Hepatocyte (in vitro differentiated cells): ENCODE results near the gene MAST3.

Source experiments
- CTCF ChIP-seq: fragments of 200-600 bp; sonication (generic); IDR thresholded peaks from 2 replicates; pipeline ENCODE4 v1.5.1; 2016; ENCODE audit warnings: antibody characterized with exemption, mild to moderate bottlenecking; ENCODE audit not compliant: poor library complexity
- EZH2 ChIP-seq: fragments of 200-600 bp; sonication (generic); IDR thresholded peaks from 2 replicates; pipeline ENCODE4 v1.6.1; 2016; ENCODE audit warnings: antibody characterized with exemption, mild to moderate bottlenecking, borderline replicate concordance
- EZH2phosphoT487 ChIP-seq: fragments of 200-600 bp; sonication (generic); IDR thresholded peaks from one replicate; pipeline ENCODE4 v1.6.1; 2018; ENCODE audit warnings: antibody characterized with exemption, mild to moderate bottlenecking, low read depth, moderate library complexity; ENCODE audit not compliant: unreplicated experiment, severe bottlenecking

- TF ChIP-seq EZH2phosphoT487: no peak
- TF ChIP-seq CTCF: no peak
- no peak for TF ChIP-seq EZH2
These were observed 49.8 kb downstream of the MAST3 start for GRCh38 chr19:18147396-18147795.
